Rectal smooth muscle tissue (tissue), 1 donor: ENCODE data around the gene PSMC3IP.

Experiments
- H3K27ac ChIP-seq: one replicate; pipeline ENCODE4 v1.7.0; 2013; ENCODE audit warnings: low read depth, low read length, inconsistent platforms
- H3K27me3 ChIP-seq: one replicate; pipeline ENCODE4 v1.7.0; 2013; ENCODE audit warnings: low read length; ENCODE audit not compliant: control insufficient read depth, insufficient read depth
- H3K36me3 ChIP-seq: one replicate; pipeline ENCODE4 v1.7.0; 2013; ENCODE audit warnings: low read length; ENCODE audit not compliant: control insufficient read depth, insufficient read depth
- H3K4me1 ChIP-seq: one replicate; pipeline ENCODE4 v1.7.0; 2013; ENCODE audit warnings: low read length; ENCODE audit not compliant: control insufficient read depth, insufficient read depth
- H3K4me3 ChIP-seq: one replicate; pipeline ENCODE4 v1.7.0; 2013; ENCODE audit warnings: low read length
- H3K9ac ChIP-seq: one replicate; pipeline ENCODE4 v1.7.0; 2013; ENCODE audit warnings: low read length

The PSMC3IP gene

DNA sequence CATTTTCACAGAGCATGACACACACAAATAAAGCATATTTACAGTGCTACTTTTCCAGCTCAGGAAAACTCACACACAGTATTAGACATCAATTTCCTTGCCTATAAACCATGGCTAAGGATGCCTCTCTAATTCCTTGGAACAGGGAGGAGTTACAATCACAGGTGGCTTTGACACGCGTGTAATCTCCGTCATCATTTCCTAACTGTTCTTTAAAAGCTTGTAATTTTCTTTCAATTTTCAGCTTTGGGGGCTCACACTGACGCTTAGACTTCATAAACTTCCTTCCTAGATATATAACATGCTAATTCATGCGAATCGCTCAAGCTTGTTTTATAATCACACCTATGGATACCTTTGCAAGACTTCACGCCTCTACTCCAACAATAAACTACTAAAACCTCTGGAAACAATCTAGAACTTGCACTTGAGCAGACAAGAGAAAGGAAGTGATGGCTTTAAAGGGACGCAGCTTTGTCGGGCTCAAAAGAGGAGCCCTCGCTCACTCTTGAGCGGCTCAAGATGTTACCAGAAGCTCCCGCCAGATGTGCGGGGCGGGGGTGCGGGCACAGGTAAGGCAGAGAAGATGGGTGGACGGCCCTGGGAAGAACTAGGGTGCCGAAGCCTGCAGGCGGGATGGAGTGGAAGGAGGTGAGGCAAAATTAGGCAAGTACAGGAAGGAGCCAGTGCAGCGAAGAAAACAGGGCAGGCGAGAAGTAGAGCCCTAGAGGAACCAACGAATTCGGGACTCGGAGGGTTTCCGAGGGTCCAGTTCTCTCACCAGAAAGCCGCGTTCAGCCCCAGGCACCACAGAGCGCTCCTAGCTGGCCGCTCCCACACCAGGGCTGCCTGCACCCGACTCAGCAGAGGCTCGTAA, 31.0 kb upstream of the PSMC3IP start:
- peak overlapping the region; percentile 100 for H3K4me3 ChIP-seq
- H3K4me1 ChIP-seq: peaks cover 14% of the 10 kb centered on the region
- H3K36me3 ChIP-seq: peaks cover 4% of the 10 kb centered on the region
- H3K9ac ChIP-seq: peak overlapping the region; percentile 92
- no peaks in the 10 kb centered on the region for H3K27me3 ChIP-seq
- peak overlapping the region; percentile 91 for H3K27ac ChIP-seq

DNA sequence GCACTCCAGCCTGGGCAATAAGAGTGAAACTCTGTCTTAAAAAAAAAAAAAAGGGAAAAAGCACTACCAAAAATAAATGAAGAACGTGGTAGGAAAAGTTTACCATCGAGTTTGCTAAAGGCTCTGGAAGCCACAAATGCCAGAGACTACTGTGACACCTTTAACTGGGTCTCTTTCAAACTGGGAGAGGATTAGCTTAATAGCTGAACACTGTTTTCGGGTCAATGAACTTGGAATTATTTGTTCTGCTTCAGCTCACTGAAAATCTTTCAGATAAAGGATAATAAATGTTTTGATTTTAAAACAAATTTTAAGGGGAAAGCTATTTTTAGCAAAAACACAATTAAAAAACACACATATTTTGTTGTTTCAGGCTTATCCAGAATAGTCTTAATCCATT, 30.2 kb upstream of the PSMC3IP start:
- H3K9ac ChIP-seq: peak overlapping the region; percentile 45
- H3K4me1 ChIP-seq: peaks cover 14% of the 10 kb centered on the region
- H3K27me3 ChIP-seq: no peaks in the 10 kb centered on the region
- peaks cover 4% of the 10 kb centered on the region for H3K36me3 ChIP-seq
- H3K4me3 ChIP-seq: peak overlapping the region; percentile 100
- no peak overlapping the region for H3K27ac ChIP-seq

DNA sequence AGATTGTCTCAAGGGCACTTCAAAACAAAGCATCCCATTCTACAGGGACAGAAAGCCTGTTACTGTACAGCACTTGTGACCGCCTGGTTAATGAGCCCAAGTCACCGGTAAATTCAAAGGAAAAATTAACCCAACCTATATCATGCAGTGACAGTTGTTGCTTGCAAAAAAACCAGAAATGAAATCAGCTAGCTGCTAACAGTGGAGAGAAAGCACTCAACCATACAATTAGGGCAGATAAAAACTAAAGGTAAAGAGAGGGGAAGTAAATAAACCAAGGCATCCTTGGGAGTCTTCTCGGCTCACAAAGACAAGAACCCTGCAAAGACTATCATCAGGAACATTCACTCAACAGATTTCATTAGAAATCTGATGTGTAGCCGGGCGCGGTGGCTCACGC, 25.8 kb upstream of the PSMC3IP start:
- no peak overlapping the region for H3K9ac ChIP-seq
- no peaks in the 10 kb centered on the region for H3K36me3 ChIP-seq
- no peak overlapping the region for H3K27ac ChIP-seq
- no peaks in the 10 kb centered on the region for H3K27me3 ChIP-seq
- H3K4me1 ChIP-seq: peaks cover 14% of the 10 kb centered on the region
- no peak overlapping the region for H3K4me3 ChIP-seq

DNA sequence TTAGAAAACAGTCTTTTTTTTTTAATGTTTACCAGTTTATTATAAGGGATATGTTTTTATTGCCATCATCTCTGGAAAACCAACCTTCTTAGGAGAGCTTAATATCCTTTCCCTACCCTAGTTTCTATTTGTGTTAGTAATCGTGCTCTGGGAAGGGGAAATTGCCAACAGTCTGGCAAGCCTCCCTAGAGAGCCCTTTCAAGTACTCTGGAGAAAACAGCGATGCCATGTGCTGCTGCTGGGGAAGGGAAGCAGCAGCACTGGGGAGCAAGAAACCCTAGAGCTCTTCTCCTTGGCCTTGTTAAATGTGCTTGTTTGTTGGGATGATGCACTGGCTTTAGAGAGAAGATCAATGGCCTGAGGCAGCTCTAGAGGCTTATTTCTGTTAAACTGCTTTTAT, 21.4 kb upstream of the PSMC3IP start:
- Histone ChIP-seq H3K9ac (no peak overlapping the region), H3K27ac (no peak overlapping the region), H3K27me3 (no peaks in the 10 kb centered on the region), H3K4me1 (peaks cover 5% of the 10 kb centered on the region), H3K4me3 (no peak overlapping the region), H3K36me3 (peaks cover 3% of the 10 kb centered on the region)

DNA sequence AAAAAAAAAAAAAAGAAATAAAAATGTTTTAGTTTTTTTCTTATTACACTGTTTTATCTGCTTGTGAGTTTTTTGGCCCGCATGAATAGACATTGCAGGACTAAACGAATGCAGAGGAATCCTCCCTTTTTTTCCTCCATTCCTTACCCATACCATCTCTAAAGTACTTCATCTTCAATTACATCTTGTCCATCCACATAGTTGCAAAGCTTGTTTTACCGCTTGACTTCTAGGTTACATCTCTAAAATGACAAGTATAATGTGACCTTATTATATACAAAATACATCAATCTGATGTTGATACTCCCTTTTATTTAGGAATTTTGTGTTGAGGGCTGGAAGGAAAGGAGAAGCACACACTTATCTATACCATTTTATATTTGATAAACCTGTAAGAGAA, 18.9 kb upstream of the PSMC3IP start:
- H3K36me3 ChIP-seq: peaks cover 6% of the 10 kb centered on the region
- no peak overlapping the region for H3K9ac ChIP-seq
- no peak overlapping the region for H3K27ac ChIP-seq
- H3K27me3 ChIP-seq: no peaks in the 10 kb centered on the region
- H3K4me3 ChIP-seq: no peak overlapping the region
- peaks cover 5% of the 10 kb centered on the region for H3K4me1 ChIP-seq

DNA sequence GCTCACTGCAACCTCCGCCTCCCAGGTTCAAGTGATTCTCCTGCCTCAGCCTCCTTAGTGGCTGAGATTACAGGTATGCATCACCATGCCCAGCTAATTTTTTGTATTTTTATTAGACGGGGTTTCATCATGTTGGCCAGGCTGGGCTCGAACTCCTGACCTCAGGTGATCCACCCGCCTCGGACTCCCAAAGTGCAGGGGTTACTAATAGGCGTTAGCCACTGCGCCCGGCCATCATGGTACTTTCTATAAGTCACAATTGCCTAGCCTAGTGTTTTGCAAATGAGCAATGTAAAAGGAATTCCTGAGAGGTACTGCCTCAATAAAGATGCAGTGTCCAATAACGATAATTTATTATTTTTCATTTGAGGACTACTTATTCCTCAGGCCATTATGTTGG, 13.9 kb upstream of the PSMC3IP start:
- no peaks in the 10 kb centered on the region for H3K4me1 ChIP-seq
- no peak overlapping the region for H3K27ac ChIP-seq
- peaks cover 26% of the 10 kb centered on the region for H3K36me3 ChIP-seq
- H3K27me3 ChIP-seq: no peaks in the 10 kb centered on the region
- no peak overlapping the region for H3K9ac ChIP-seq
- H3K4me3 ChIP-seq: no peak overlapping the region

DNA sequence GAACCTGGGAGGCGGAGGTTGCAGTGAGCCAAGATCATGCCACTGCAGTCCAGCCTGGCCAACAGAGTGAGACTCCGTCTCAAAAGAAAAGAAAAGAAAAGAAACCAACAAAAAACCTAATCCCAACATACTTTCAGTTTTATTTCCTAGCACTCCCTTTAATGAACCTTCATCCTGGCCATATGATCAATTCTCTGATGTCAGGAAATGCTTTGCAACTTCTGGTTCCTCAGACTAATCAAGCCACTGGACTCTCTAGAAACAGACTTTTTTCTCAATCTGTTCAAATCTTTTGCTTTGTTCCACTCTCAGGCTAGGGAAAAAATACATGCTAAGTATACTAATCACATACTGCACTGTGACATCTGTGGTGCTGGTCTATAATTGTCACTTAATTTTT, 13.4 kb upstream of the PSMC3IP start:
- Histone ChIP-seq H3K9ac (no peak overlapping the region), H3K36me3 (peaks cover 26% of the 10 kb centered on the region), H3K27me3 (no peaks in the 10 kb centered on the region), H3K4me1 (no peaks in the 10 kb centered on the region), H3K27ac (no peak overlapping the region), H3K4me3 (no peak overlapping the region)

DNA sequence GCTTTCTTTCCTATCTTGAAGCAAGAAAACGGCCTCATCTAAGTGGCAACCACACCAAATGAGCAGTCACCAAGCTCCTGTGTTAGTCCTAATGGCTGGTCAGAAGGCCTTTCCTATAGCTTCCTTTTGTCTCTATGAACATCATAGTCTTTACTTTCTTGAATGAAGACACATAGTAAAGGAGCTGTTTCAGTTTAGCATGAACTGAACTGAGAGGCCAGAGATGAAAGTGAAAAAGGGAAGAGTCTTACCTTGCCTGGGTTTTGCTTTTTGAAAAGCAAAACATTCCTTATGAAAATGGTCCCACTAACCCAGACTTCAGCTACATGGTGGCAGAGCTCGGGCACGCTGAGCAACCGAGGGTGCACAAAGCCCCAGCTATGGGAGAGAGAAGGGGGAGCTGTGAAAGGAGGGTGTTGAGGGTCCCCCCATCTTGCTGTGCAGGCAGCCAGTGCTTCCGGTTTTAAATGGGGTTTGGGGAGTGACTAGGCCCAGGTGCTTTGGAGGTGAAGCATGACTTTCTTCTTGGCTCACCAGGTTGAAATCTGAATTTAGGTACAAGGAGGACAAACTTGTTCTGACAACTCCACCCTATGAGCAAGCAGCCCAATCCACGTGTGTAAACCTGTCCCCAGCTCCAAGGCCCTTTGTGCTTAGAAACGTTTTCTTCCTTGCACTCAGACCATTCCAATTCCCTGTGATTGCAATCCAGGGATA, 9.1 kb upstream of the PSMC3IP start:
- no peaks in the 10 kb centered on the region for H3K4me1 ChIP-seq
- H3K27ac ChIP-seq: no peak overlapping the region
- no peak overlapping the region for H3K4me3 ChIP-seq
- peaks cover 41% of the 10 kb centered on the region for H3K36me3 ChIP-seq
- H3K9ac ChIP-seq: no peak overlapping the region
- H3K27me3 ChIP-seq: no peaks in the 10 kb centered on the region

DNA sequence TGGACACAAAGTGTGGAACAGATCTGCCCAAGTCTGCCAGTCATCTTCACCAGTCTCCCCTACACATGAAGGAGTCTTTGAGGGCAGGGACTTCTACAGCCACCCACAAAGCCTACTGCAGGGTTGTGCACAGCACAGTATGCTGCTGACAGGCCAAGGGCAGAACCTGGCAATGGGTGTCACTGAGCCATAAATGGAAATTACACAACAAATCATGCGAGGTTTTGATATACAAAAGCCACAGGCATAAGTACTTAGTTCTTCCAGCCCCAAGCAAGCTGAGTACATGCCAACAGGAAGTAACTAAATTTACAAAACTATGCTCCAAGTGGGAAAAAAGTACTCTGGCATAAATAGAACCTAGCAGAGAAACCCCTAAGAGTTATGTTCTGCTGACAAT, 7.8 kb upstream of the PSMC3IP start:
- Histone ChIP-seq H3K36me3 (peaks cover 47% of the 10 kb centered on the region), H3K27ac (no peak overlapping the region), H3K4me1 (no peaks in the 10 kb centered on the region), H3K4me3 (no peak overlapping the region), H3K9ac (no peak overlapping the region), H3K27me3 (no peaks in the 10 kb centered on the region)

DNA sequence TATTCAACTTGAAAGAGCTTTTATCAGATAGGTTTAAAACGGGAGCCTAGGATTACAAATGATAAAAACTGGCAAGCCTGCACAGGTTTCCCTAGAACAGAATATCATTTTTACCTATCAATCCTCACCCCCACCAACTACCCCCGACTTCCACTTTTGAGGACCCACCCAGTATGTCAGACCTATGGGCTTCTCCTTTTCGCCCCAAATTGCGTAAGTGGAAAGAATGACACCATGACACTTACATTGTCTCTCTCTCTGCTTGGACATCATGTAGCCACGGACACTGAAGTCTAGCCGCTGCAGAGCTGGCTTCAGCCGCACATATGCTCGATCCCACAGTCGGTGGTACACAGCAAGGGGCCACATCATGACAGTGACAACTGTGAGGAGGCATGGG, 7.4 kb upstream of the PSMC3IP start:
- H3K27ac ChIP-seq: no peak overlapping the region

DNA sequence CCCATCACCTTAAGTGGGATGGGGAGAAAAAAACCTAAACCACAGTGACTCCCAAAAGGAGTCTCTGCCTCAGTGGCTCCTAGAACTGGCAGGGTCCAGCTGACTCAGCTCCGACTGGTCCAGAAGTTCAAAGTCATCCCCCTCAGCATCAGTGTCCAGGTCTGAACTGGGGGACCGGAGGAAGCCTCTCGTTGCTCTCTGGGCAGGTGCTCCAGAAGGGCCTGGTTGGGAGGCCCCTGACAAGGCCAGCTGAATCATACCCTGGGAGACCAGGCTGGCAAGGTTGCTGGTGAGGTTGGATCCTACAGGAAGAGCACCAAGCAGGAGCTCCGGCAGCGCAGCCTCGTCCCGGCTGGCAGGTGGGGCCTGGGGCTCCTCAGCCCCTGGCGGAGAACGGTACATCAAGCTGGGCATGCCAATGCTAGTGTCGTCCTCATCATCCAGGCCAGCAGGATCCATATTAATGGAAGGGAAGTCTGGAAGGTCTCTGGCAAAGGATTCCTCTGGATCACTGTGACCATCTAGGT, 4.3 kb upstream of the PSMC3IP start:
- no peak overlapping the region for H3K27ac ChIP-seq
- H3K9ac ChIP-seq: no peak overlapping the region
- no peaks in the 10 kb centered on the region for H3K27me3 ChIP-seq
- H3K4me3 ChIP-seq: no peak overlapping the region
- H3K4me1 ChIP-seq: peaks cover 9% of the 10 kb centered on the region
- H3K36me3 ChIP-seq: peaks cover 35% of the 10 kb centered on the region

More for the DNA sequence above, 7.4 kb upstream of the PSMC3IP start:
- Histone ChIP-seq H3K4me3 (no peak overlapping the region), H3K4me1 (no peaks in the 10 kb centered on the region), H3K36me3 (peaks cover 49% of the 10 kb centered on the region), H3K9ac (no peak overlapping the region), H3K27me3 (no peaks in the 10 kb centered on the region)

DNA sequence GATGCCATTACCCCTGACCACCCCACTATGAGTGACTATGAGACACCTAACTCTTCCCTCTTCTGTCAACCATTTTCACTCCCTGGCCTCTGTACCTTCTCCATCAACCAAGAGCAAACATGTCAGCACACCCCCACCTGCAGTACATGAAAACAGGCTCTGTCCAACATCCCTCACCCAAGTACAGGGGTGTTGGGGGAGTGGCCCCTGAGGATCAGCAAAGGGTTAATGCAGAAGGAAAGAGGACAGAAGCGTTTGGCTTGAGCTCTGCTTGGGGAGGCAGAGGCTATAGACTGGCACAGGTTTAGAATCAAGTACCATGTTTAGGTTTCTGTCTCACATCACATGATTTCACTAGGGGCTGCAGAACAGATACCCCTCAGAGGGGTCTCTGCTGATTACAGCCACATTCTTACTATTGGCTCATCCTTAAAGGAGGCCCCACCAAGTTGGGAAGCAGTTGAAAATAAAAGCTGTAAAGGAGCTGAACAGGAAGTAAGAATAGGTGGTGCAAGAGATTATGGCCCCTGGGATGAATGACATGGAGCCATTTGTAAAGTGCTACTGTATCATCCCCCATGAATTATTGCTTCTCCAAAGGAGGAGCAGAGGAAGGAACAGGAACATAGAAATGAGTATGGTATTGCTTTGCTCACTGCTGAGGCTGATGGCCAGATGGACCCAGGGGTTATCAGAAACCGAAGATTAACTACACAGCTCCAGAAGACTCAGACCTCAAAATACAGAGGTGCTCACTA, 2.4 kb upstream of the PSMC3IP start:
- Histone ChIP-seq H3K4me1 (peaks cover 9% of the 10 kb centered on the region), H3K4me3 (no peak overlapping the region), H3K36me3 (peaks cover 30% of the 10 kb centered on the region), H3K27ac (no peak overlapping the region), H3K9ac (no peak overlapping the region), H3K27me3 (no peaks in the 10 kb centered on the region)
